HG03103 (cell line): ENCODE data around the gene C10orf105.

Experiments
- ATAC-seq: cut with Tn5 transposase; IDR thresholded peaks from one replicate; pipeline ENCODE4 v1.9.1; 2021; ENCODE audit warnings: low read depth; ENCODE audit not compliant: unreplicated experiment

C10orf105 gene

DNA sequence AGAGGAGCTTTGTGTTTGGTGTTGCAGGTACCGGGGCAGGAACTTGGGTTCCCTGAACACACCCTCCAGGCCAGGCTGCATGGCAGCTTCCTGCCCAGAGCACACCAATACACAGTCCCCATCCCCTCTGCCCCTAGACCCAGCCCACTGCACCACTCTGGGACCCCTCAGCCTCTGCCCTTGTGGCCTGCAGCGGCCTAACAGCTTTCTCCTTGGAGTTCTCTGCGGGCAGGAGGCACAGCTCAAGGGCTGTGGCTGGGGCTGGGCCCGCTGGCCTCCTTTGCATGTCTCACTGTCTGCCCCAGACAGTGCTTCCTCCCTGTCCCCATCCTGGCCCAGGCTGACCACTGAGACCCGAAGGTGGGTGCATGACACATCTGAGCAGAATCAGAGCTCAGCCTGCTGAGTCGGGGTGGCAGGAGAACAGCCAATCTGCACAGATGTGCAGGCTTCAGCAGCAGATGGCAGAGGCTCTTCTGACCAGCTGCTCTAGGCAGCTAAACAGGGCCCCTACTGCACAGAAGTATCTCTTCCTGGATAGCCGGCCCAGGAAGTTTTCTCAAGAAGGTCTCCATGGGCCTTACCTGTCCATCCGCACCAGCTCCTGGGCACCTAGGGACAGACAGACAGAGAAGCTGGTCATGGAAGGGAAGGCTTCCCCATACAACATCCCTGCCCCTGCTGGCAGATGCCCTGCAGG, 33.0 kb upstream of the C10orf105 start:
- no peak for ATAC-seq

DNA sequence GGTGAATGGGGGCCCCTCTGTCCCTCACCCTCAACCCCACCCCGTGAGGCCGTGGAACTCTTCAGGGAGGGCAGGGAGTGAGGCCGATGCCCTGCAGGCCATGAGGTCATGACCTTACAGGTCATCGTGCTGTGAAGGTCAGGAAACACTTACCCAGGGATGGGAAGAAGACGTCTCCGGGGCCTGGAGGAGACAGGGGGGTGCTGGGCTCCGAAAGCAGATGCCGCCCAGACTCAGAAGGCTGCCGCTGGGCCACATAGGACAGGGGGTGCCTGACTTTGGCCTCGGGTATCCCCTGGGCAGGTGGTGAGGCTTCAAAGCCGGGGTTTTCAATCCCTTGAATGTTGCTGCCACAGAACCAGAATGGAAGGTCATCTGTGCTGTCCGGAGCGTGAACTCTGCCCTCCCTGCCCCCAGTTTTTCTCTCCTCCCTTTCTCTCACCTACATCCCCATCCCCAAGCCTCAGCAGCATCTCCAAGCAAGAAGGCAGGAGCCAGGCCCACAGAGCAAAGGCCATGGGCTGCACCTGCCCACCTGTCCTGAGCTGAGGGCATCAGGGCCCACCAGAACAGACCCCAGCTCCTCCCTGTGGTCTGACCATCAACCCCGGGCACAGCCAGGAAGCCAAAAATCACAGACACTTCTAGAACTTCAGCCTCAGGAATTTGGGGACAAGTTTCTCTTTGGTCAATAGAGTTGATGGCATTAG, 32.1 kb upstream of the C10orf105 start:
- no peak for ATAC-seq

DNA sequence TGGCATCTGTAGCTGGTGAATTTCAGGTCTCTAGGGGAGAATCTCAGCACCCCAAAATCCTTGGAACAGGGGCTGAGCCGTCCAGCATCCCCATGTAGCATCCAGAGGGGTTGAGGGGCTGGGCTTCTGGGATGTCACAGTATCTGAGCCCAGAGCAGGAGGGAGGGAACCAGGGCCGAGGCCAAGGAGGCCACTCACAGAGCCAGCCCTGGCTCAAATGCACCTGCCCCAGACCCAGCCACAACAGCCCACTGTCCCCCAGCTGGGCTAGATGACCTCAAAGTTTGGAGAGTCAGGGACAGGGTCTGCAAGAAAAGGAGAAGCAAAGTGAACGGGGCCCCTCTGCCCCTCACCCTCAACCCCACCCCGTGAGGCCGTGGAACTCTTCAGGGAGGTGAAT, 31.4 kb upstream of the C10orf105 start:
- no peak for ATAC-seq

DNA sequence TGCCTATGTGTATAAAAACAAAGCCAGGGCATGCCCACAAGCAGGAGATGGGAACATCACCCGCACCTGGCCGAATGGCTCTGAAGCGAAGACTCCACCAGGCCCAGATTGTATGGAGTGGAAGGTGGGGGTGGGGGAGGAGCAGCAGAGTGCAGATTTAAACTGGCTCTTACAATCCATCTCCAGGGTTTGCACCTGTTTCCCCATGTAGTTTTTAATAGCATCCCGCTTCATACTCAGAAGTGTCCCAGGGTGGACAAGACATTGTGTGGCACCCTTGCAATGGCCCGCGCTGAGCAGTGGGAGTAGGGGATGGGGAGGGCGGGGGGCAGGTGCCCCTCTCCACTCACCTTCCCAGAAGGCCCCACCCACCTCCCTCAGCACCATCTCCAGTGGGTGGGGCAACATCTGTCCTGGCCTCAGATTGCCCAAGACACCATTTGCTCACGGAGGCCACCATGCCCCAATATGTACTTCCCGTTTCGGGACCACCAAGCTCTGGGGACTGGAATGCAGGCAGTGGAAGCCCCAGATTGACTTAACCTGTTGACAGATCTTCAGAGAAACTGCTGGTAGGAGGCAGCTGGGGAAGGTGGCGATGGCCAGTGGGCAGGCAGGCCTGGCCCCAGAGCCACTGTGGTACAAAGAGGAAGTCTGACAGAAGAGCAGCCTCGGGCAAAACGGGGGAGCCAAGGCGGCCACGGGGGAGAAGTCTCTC, 30.7 kb upstream of the C10orf105 start:
- ATAC-seq = no peak

DNA sequence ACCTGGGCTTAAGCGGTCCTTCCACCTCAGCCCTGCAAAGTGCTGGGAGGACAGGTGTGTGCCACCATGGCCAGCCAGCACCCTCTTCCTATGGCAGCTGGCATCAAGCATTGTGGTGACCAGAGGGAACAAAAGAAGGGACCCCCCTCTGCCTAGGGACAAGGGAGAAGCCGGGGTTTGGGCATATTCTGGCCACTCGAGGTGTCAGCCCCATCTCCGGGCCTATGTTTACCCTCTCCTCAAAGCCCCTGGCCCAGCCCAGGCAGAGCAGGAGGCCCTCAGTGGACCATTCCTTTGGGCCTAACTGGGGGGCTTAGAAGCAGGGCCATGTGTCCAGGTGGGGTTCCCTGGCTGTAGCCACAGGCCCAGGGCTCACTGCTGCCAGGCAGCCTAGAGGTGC, 29.8 kb upstream of the C10orf105 start:
- no peak for ATAC-seq

DNA sequence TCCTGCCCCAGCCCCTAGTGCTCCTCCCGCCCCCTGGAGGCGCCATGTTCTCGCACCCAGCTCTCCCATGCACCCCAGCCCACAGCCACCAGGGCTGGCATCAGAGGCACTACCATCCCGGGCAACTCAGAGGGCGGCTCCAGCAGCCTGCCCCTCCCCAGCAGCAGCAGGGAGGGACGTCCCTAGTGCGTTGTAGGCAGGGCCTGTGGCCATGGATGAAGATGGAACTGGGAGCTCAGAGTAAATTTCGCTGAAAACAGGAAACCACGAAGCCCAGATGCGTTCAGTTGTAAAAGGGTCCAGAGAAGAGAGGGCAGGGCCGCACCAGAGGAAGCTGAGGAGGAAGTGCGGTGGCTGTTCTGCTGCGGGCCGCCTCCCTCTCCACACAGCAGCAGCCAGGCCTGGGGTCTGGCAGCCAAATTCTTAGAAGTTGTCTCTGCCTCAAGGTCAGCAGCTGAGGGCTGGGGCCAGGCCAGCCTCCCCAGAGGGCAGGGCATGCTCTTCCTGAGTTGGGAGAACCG, 29.2 kb upstream of the C10orf105 start:
- ATAC-seq = no peak

DNA sequence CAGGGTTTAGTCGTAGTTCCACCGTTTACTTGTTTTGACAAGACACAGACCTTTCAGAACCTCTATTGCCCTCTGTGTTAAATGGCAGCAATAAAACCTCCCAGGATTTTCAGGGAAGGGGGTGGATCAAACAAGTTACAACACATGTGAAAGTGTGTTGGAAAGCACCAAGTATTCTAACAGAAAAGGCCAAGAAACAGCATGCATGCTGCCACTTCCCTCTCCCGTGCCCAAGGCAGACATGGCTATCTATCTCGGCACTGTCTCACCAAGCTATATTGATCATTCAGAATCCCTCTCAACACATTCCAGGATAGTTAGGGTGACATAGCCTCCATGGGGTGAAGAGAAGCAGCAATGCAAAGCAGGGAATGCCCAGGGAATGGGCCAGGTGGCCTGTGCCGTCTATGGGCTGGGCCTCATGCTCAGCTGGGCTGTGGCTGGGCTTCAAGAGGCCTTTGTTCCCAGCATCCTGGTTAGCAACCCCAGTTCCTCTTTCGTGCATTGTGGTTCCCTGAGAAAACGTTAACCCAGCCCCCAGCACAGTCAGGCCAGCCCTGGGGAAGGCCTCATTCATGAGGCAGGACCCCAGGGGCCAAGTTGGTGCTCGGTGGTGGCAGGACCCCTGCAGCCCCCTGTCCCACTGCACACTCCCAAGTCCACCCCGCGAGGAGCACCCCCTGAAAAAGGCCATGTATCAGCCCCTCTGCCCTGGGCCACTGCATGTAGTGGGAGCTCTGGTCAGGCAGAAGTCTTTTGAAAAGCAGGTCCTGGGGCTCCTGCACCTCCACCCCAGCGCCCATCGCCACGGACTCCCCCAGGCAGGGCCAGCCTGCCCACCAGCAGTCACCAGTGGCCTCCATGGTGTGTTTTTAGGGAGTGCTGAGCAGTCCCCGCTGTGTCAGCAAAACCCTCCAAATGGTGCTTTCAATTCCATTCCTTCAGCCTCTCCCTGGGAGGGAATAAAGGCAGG, 28.3 kb upstream of the C10orf105 start:
- no peak for ATAC-seq

DNA sequence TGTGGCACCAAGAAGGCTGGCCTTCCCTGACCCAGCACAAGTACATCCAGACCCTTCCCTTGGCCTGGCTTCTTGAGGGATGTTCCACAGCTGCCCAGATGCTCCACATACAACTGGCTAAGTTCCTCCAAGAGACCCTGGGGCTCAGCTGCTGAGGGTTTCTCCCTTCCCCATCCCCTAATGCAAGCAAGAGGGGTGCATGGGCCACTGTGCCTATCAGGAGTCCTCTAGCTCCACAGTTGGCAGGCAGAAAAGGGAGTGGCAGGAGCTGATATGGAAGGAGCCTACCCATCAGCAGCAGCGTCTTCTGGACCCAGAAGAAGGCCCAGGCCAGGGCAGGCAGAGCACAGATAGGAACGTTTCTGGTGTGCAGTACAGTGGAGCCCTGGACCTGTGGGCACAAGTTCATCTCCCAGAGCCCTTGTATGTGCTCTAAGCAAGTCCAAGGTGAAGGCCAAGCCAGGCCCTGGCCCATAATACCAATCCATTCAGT, 27.5 kb upstream of the C10orf105 start:
- ATAC-seq = no peak

DNA sequence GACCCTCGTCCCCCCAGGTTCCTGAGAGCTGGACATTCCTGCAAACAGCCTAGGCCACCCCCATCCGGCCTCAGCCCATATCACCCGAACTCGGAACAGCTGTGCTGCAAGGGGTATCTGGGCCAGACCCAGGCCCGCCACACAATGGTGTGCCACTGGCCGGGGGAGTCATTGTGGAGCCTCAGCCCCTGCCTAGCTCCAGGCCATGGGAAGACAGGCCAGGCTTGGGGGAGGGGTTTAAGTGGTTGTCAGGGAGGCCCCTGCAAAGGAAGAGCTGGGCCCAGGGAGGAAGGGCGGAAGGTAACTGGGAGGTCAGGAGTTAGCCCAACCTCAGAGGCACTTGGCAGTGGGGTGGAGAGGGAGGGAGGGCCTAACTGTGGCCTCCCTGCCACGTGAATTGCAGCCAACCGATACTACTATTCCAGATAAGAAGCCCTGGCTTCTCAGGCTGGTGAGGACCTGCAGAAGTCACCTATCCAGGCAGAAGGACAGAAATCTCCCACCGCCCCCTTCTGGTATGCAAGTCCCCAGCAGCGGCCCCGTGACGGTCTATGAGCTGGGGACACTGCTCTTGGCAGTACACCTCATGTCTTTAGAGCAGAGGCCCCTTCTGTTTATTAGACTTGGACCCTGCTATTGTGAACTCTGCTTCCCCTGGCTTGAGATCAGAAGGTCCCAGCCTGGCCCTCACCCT, 26.9 kb upstream of the C10orf105 start:
- ATAC-seq = no peak

DNA sequence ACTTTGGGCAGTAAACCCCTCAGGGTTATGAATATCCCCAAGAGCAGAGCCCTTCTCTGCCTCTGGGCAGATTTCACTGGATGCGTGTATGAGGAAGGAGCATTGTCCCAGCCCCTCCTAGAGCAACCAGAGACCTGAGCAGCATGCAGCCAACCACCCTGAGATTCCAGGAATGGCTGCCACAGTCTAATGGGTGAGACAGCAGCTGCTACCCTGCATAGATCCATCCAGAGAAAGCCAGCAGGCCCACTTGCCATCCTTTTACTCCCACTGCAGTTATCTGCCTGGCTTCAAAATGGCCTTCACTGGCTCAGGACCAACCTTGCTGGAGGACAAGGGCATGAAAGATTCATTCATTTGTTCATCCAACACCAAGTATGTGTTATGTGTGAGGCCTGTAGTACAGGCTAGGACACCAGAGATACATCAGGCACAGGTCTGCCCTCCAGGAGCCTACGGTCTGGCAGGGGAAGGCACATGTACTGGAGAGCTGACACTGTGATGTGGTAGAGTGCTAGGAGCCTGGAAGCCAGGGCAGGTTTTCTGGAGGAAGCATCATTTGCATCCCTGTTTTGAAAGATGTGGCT, 26.2 kb upstream of the C10orf105 start:
- ATAC-seq = no peak

DNA sequence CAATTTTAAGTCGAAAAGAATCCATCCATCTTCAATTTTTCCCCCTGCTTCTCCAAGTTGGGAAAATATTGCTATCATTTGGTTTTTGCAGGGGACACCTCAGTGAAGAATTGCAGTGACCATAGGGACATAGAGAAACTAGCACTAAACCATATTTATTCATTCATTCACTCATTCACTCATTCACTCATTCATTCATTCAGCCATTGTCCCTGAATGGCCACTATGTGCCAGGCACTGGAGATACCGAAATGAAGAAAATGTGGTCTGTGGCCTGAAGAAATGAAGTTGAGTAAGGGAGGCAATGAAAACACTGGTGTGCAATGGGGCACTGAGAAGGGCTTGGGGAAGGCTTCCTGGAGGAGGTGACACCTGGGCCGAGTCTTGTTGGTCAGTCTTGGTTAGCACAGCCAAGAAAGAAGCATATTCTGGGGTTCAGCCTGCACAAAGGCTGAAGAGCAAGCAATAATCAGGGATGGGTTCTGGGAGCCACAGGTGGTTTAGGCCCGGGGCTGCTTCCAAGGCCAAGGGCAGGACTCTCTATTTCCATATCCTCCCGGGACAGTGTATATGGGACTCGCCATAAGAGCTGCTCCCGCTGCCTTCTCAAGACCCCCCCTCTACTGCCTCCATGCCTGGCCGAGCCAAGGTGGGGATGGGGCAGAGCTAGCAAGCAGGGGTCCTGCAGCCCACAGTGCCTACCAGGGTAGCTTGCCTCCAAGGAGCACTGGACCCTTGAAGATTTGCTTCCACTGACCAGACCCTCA, 25.5 kb upstream of the C10orf105 start:
- ATAC-seq = no peak

DNA sequence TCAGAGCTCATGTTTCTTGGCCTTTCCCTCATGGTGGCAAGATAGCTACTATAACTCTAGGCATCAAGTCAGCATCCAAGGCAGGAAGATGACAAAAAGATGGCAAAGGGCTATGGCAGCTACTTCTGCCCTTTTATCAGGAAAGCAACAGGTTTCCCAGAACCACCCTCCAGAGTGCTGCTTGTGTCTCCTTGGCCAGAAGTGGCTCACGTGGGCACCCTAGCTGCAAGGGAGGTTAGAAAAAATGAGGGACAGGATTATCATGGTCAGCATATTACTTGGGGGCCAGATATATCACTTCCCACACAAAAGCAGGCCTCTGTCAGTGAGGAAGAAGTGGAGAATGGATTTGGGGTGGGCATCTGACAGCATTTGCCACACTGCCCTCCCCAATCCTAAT, 24.3 kb upstream of the C10orf105 start:
- ATAC-seq = no peak

DNA sequence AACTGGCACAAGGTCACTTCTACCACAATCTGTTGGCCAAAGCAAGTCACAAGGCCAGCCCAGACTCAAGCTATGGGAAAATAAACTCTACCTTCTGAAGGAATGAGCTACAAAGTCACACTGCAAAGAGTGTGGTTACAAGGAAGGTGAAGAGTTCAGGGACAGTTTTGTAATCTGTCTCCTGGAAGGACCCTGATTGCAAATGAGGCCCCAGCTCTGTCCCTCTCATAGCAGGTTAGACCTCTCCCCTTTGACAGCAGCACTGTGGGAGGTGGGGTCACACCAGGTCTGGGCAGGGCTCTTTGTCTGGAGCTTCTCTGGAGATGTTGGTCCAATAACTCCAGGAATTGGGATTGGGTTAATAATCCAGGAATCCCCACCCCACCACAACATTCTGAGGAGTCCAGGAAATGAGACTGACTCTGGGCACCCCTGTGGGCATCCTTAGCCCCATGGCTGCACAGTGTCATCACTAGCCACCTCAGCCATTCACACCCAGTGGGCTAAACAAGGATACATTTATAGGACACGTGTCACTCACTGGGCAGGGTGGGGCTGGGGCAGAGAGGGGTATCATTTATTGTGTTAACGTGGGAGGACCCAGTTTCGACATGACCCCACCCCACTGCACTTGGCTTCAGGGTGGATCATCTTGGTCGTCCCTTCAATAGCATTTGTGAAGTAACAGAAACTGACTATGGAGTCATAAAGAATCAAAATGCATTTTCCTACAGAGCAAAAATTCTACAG, 23.7 kb upstream of the C10orf105 start:
- no peak for ATAC-seq

DNA sequence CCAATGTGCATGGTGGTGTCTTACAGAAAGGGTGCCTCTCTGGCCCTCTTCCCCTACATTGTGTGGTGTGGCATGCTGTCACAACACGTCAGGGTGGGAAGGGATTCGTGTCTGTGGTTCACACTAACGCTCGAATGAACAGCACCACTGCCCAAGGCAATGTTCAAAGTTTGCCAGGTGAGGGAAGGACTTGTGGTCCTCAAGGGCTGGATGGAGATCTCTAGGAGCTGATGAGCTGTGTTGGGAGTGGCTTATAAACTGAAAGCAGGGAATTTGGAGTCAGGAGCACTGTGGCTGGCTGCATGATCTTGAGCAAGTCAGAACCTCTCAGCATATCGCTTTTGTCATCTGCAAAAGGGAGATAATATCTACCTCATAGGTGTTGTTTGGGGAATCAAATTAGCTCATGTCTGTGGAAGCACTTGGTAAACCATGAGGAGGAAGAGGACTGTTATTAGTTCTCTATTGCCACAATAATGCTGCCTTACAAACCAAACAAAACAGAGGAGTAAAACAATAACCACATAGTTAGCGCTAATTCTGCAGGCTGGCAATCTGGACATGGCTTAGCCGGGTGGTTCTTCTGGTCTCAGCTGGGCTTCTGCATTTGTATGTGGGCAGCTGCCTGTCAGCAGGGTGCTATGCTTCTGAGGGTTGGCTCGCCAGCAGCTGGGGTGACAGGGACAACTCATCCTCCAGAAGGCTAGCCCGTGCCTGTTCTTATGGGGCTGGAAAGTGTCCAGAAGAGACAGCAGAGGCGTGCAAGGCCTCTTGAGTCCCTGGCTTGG, 22.9 kb upstream of the C10orf105 start:
- no peak for ATAC-seq

DNA sequence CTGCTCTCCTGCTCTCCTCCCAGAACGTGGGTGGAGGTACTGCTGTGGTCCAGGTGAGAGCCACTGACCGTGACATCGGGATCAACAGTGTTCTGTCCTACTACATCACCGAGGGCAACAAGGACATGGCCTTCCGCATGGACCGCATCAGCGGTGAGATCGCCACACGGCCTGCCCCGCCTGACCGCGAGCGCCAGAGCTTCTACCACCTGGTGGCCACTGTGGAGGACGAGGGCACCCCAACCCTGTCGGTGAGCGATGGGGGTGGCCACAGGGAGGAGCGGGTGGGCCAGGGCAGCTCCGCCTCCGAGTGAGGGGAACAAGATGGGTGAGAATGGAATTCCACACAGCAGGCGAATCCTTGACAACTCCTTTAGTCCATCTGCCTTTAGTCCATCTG, 22.1 kb upstream of the C10orf105 start:
- ATAC-seq = no peak

DNA sequence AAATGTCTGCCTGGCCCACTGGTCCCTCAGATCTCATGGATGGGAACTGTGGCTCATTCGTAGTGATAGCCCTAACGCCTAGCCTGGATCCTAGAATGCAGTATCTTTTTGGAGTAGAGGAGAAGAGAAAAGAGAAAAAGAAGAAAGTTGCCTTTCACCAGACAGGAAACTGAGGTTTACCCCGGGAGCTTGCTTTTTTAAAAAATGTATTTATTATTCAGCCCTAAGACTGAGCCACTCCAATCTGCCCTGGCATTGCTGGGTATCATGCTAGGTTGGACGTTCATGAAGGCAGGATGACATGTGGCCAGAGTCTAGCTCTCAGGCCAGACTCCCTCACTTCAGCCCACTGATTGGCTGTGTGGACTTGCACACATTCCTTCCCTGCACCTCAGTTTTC, 21.5 kb upstream of the C10orf105 start:
- no peak for ATAC-seq

DNA sequence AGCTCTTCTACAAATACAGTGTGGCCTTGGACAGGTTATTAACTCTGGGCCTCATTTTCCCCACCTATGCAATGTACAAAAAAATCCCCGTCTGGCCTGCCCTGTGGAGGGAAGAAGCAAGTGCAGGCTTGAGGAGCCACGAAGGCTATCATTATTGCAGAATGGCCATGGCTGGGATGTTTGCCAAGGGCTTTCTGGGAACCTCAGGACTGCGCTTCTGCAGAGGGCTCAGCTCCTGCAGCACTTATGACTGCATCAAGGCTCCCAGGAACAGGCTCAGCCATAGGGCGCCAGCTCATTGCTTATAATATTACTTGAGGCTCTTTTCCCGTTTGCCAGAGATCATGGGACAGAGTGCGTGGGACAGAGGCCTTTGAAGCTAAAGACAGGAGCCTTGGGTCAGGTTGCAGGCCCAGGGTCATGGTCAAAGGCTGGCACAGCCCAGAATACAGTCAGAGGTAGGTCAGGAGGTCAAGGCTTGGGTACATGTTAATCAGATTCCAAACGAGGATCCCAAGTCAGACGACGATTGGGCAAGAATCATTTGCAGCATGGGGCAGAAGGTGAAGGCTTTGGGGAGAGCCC, 20.6 kb upstream of the C10orf105 start:
- ATAC-seq = no peak
